Measurements from ENCODE around the gene SLC11A2. TPM values are rescaled to one million over a fixed set of nuclear protein-coding genes. Genes with fewer than 3 reads are reported as not detected.

Gene SLC11A2
- polyA plus RNA-seq, 3 donors: 11.7 to 69.0 (median 14.9) TPM

DNA sequence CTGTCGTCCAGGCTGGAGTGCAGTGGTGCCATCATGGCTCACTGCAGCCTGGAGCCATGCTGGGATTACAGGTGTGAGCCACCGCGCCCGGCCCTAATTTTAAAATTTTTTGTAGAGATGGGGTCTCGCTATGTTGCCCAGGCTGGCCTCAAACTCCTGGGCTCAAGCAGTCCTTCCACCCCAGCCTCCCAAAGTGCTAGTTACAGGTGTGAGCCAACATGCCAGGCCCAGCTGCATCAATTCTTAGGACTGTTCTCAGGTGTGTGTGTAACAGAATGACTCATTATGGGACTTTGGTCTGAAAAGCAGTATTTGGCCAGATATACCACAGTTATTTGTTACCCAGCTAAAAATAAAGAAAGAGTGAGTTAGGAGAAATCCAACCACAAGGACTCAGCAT is 39.3 kb upstream of the SLC11A2 start:
- no peak overlapping the region for H3K27ac ChIP-seq (ENCODE audit: low read depth in 1 of 2, low read length in 2 of 2)
- H3K9ac ChIP-seq (ENCODE audit: insufficient read depth, low read length, poor library complexity, severe bottlenecking): no peak overlapping the region
- no peak overlapping the region for H3K4me3 Mint-ChIP-seq
- no peak overlapping the region for H3K27ac Mint-ChIP-seq
- H3K27me3 Mint-ChIP-seq (ENCODE audit: low read depth in 3 of 3): peaks cover 0 to 2% (median 0%) of the 10 kb centered on the region in 3 donors
- peaks cover 78 to 84% of the 10 kb centered on the region in 2 donors for H3K36me3 Mint-ChIP-seq
- no peaks in the 10 kb centered on the region for H3K79me2 ChIP-seq (ENCODE audit: insufficient read depth, low read length)
- no peaks in the 10 kb centered on the region for H4K20me1 ChIP-seq (ENCODE audit: insufficient read depth, low read length)
- no peaks in the 10 kb centered on the region for H3K9me3 ChIP-seq (replicated peaks in 1 of 2; ENCODE audit: control insufficient read depth in 1 of 2, insufficient read depth in 1 of 2, low read length in 2 of 2)
- H3K27me3 ChIP-seq (ENCODE audit: control insufficient read depth in 2 of 2, insufficient read depth in 2 of 2, low read length in 2 of 2): no peaks in the 10 kb centered on the region
- DNase-seq: no peak
- no peaks in the 10 kb centered on the region for H3K4me1 ChIP-seq (ENCODE audit: control insufficient read depth in 1 of 2, insufficient read depth in 2 of 2, low read length in 2 of 2)
- H3K4me3 ChIP-seq (replicated peaks in 1 of 3; ENCODE audit: low read depth in 2 of 3, low read length in 3 of 3): no peak overlapping the region
- intact Hi-C loops (cut with micrococcal nuclease): no loop called here
- peaks cover 5% of the 10 kb centered on the region for H3K4me1 Mint-ChIP-seq
- WGBS (ENCODE audit: insufficient coverage): 100% methylated on average over 1 of the region's 5 CpGs
- no peak overlapping the region for H3K4me2 ChIP-seq (replicated peaks; ENCODE audit: extremely low read depth, low read length, poor library complexity, severe bottlenecking)
- H3K9me3 Mint-ChIP-seq: no peaks in the 10 kb centered on the region
- H3K36me3 ChIP-seq (replicated peaks in 1 of 2; ENCODE audit: control insufficient read depth in 1 of 2, insufficient read depth in 2 of 2, low read length in 2 of 2): peaks cover 64 to 89% of the 10 kb centered on the region in 2 donors
- H2AFZ ChIP-seq (ENCODE audit: insufficient read depth, low read depth, low read length, poor library complexity, severe bottlenecking): no peak overlapping the region
- TF ChIP-seq, protein P1, sequence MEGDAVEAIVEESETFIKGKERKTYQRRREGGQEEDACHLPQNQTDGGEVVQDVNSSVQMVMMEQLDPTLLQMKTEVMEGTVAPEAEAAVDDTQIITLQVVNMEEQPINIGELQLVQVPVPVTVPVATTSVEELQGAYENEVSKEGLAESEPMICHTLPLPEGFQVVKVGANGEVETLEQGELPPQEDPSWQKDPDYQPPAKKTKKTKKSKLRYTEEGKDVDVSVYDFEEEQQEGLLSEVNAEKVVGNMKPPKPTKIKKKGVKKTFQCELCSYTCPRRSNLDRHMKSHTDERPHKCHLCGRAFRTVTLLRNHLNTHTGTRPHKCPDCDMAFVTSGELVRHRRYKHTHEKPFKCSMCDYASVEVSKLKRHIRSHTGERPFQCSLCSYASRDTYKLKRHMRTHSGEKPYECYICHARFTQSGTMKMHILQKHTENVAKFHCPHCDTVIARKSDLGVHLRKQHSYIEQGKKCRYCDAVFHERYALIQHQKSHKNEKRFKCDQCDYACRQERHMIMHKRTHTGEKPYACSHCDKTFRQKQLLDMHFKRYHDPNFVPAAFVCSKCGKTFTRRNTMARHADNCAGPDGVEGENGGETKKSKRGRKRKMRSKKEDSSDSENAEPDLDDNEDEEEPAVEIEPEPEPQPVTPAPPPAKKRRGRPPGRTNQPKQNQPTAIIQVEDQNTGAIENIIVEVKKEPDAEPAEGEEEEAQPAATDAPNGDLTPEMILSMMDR (IDR thresholded peaks at IDR 0.05): no peak

DNA sequence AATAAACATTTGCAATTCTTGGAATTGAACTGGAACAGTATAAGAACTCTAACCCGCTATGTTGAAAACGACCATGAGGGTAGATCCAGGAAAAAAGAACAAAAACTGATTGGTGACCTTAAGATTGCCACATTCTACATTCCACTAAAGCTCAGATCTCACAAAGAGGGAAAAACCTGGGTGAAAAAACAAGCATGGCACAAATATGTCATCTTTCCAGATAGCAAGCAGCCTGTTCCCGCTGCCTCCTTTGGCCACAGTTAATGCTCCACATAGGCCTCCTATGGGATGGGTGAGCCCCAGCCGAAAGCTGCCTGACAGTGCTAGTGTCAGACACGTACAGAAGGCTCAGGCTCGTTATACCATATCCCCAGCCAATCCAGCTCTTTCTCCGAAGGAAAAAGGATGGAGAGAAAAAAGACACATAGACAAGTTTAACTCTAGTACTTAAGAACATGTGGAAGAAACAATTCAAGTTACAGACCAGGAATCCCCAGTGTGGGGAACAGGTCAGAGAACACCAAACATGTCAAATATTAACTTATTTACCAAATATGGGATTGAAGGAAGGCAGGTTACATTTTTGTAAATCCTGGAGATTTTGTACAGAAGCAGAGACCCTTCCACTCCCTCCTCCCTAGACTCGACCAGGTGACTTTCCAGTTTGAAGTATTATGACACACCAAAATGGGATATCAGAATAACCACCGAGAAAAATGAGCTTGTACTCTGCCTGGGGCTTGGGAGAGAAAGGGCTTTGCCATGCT is 36.6 kb upstream of the SLC11A2 start:
- H3K27ac ChIP-seq (ENCODE audit: low read depth in 1 of 2, low read length in 2 of 2): no peak overlapping the region
- H3K4me3 Mint-ChIP-seq: no peak overlapping the region
- no peak overlapping the region for H3K9ac ChIP-seq (ENCODE audit: insufficient read depth, low read length, poor library complexity, severe bottlenecking)
- no peaks in the 10 kb centered on the region for H3K4me1 ChIP-seq (ENCODE audit: control insufficient read depth in 1 of 2, insufficient read depth in 2 of 2, low read length in 2 of 2)
- H3K27ac Mint-ChIP-seq: peak overlapping the region in 2 of 7 donors; percentile 6 to 66
- H3K9me3 ChIP-seq (replicated peaks in 1 of 2; ENCODE audit: control insufficient read depth in 1 of 2, insufficient read depth in 1 of 2, low read length in 2 of 2): no peaks in the 10 kb centered on the region
- intact Hi-C loops (cut with micrococcal nuclease): no loop called here
- TF ChIP-seq, protein P1 (IDR thresholded peaks at IDR 0.05): no peak
- H3K9me3 Mint-ChIP-seq: no peaks in the 10 kb centered on the region
- H3K79me2 ChIP-seq (ENCODE audit: insufficient read depth, low read length): no peaks in the 10 kb centered on the region
- H3K4me1 Mint-ChIP-seq: peaks cover 5% of the 10 kb centered on the region
- H3K4me3 ChIP-seq (replicated peaks in 1 of 3; ENCODE audit: low read depth in 2 of 3, low read length in 3 of 3): no peak overlapping the region
- H3K4me2 ChIP-seq (replicated peaks; ENCODE audit: extremely low read depth, low read length, poor library complexity, severe bottlenecking): no peak overlapping the region
- 95% methylated on average over 4 of the region's 9 CpGs for WGBS (ENCODE audit: insufficient coverage)
- peaks cover 89 to 98% of the 10 kb centered on the region in 2 donors for H3K36me3 Mint-ChIP-seq
- peaks cover 83 to 99% of the 10 kb centered on the region in 2 donors for H3K36me3 ChIP-seq (replicated peaks in 1 of 2; ENCODE audit: control insufficient read depth in 1 of 2, insufficient read depth in 2 of 2, low read length in 2 of 2)
- no peak overlapping the region for H2AFZ ChIP-seq (ENCODE audit: insufficient read depth, low read depth, low read length, poor library complexity, severe bottlenecking)
- H3K27me3 Mint-ChIP-seq (ENCODE audit: low read depth in 3 of 3): no peaks in the 10 kb centered on the region
- no peaks in the 10 kb centered on the region for H4K20me1 ChIP-seq (ENCODE audit: insufficient read depth, low read length)
- no peaks in the 10 kb centered on the region for H3K27me3 ChIP-seq (ENCODE audit: control insufficient read depth in 2 of 2, insufficient read depth in 2 of 2, low read length in 2 of 2)
- DNase-seq: no peak
